GM18520 (cell line): ENCODE results near the gene PRPF19.

ENCODE experiments used
- ATAC-seq: cut with Tn5 transposase; IDR thresholded peaks from one replicate; pipeline ENCODE4 v1.9.1; 2021; ENCODE audit not compliant: unreplicated experiment

Gene PRPF19

GRCh38 chr11:60938500-60938899 lies 32.1 kb upstream of the PRPF19 start:
- ATAC-seq: no peak

GRCh38 chr11:60937811-60938210 lies 31.4 kb upstream of the PRPF19 start:
- no peak for ATAC-seq

GRCh38 chr11:60937144-60937527 lies 30.8 kb upstream of the PRPF19 start:
- no peak for ATAC-seq

GRCh38 chr11:60936467-60937143 lies 30.2 kb upstream of the PRPF19 start:
- ATAC-seq: no peak

GRCh38 chr11:60935676-60936442 lies 29.5 kb upstream of the PRPF19 start:
- no peak for ATAC-seq

GRCh38 chr11:60934790-60935605 lies 28.6 kb upstream of the PRPF19 start:
- ATAC-seq: no peak

GRCh38 chr11:60934124-60934789 lies 27.9 kb upstream of the PRPF19 start:
- no peak for ATAC-seq

GRCh38 chr11:60933416-60934123 lies 27.2 kb upstream of the PRPF19 start:
- ATAC-seq: no peak

GRCh38 chr11:60932605-60933356 lies 26.4 kb upstream of the PRPF19 start:
- no peak for ATAC-seq

- ATAC-seq: no peak
Measured at GRCh38 chr11:60931917-60932316, 25.5 kb upstream of the PRPF19 start.

GRCh38 chr11:60930394-60930793 lies 24.0 kb upstream of the PRPF19 start:
- no peak for ATAC-seq

- no peak for ATAC-seq
Measured at GRCh38 chr11:60929764-60930163, 23.4 kb upstream of the PRPF19 start.

GRCh38 chr11:60928563-60929001 lies 22.2 kb upstream of the PRPF19 start:
- ATAC-seq: no peak

GRCh38 chr11:60927600-60927999 lies 21.2 kb upstream of the PRPF19 start:
- ATAC-seq: no peak

- no peak for ATAC-seq
Measured at GRCh38 chr11:60927061-60927592, 20.7 kb upstream of the PRPF19 start.

- ATAC-seq: no peak
Measured at GRCh38 chr11:60926500-60926899, 20.1 kb upstream of the PRPF19 start.

GRCh38 chr11:60925868-60926267 lies 19.5 kb upstream of the PRPF19 start:
- no peak for ATAC-seq

GRCh38 chr11:60924906-60925853 lies 18.8 kb upstream of the PRPF19 start:
- no peak for ATAC-seq
